Tibial artery (tissue), 4 donors: Measurements from ENCODE around the gene GIPC2.

Source experiments
- DNase-seq, 2 donors: peaks; one replicate each; pipeline ENCODE4 v3.0.0-alpha.2; 2019
- H3K27ac ChIP-seq, 2 donors: fragments of 200-600 bp; sonication (generic) in 1 of 2; 1 replicate in 1 of 2; 2 replicates in 1 of 2; pipeline ENCODE4 v1.5.1; 2018 to 2019; ENCODE audit warnings: mild to moderate bottlenecking in 1 of 2
- H3K27me3 ChIP-seq, 2 donors: fragments of 200-600 bp; sonication (generic) in 1 of 2; one replicate each; pipeline versions ENCODE4 v1.5.1 to v1.6.0; 2016 to 2019
- H3K36me3 ChIP-seq, 3 donors: fragments of 200-600 bp; sonication (generic) in 2 of 3; one replicate each; pipeline ENCODE4 v1.5.1; 2016 to 2019; ENCODE audit warnings: mild to moderate bottlenecking in 2 of 3
- H3K4me1 ChIP-seq, 4 donors: fragments of 200-600 bp; sonication (generic) in 2 of 4; 1 replicate in 3 of 4; 2 replicates in 1 of 4; pipeline ENCODE4 v1.5.1; 2016 to 2019
- H3K4me3 ChIP-seq, 2 donors: fragments of 200-600 bp; sonication (generic) in 1 of 2; 1 replicate in 1 of 2; 2 replicates in 1 of 2; pipeline ENCODE4 v1.5.1; 2018 to 2019; ENCODE audit warnings: mild to moderate bottlenecking in 2 of 2
- H3K9me3 ChIP-seq, 3 donors: fragments of 200-600 bp; sonication (generic) in 1 of 3; one replicate each; pipeline ENCODE4 v1.5.1; 2016 to 2019
- CTCF ChIP-seq, 2 experiments: fragments of 200-600 bp in 1 of 2; fragments of 450-650 bp in 1 of 2; IDR thresholded peaks; one replicate each; pipeline ENCODE4 v1.5.1; 2017 to 2019; ENCODE audit warnings: antibody characterized with exemption in 2 of 2, mild to moderate bottlenecking in 1 of 2, moderate library complexity in 1 of 2
- intact Hi-C: fragments of 100-400 bp; cut with DNase I; formaldehyde crosslinking; loops from one replicate; pipeline ENCODE4 v1.15.0; 2023; ENCODE audit warnings: low total_unique reads

GIPC2 gene

GRCh38 chr1:78143152-78143551 is 97.4 kb downstream of the GIPC2 start:
- H3K27me3 ChIP-seq, result peaks cover 0 to 3% of the 10 kb centered on the region in 2 donors
- H3K4me1 ChIP-seq, result no peaks in the 10 kb centered on the region
- intact Hi-C loops, result loop anchor here (10.0 kb wide), 1 partner anchor 532 kb away; no protein-coding TSS in a partner anchor
- no peak overlapping the region for H3K4me3 ChIP-seq
- H3K36me3 ChIP-seq, result no peaks in the 10 kb centered on the region
- no peak for DNase-seq
- no peak for TF ChIP-seq CTCF (IDR thresholded peaks at IDR 0.05)
- no peaks in the 10 kb centered on the region for H3K9me3 ChIP-seq
- H3K27ac ChIP-seq, result no peak overlapping the region

- Histone ChIP-seq H3K9me3 (no peaks in the 10 kb centered on the region), H3K4me3 (no peak overlapping the region), H3K27me3 (peaks cover 0 to 3% of the 10 kb centered on the region in 2 donors), H3K4me1 (no peaks in the 10 kb centered on the region), H3K27ac (no peak overlapping the region), H3K36me3 (no peaks in the 10 kb centered on the region)
- intact Hi-C loops, result loop anchor here (10.0 kb wide), 1 partner anchor 531 kb away; no protein-coding TSS in a partner anchor
- DNase-seq, result no peak
- TF ChIP-seq CTCF (IDR thresholded peaks at IDR 0.05), result no peak
These were observed 97.9 kb downstream of the GIPC2 start for GRCh38 chr1:78143673-78144072.

- H3K9me3 ChIP-seq, result peaks cover 0 to 3% (median 0%) of the 10 kb centered on the region in 3 donors
- DNase-seq, result peak in 1 of 2 donors; percentile 45
- H3K36me3 ChIP-seq, result no peaks in the 10 kb centered on the region
- no peaks in the 10 kb centered on the region for H3K4me1 ChIP-seq
- H3K27me3 ChIP-seq, result peaks cover 0 to 3% of the 10 kb centered on the region in 2 donors
- intact Hi-C loops, result loop anchor here (5.0 to 10.0 kb wide), 2 partner anchors 457 to 530 kb away; no protein-coding TSS in a partner anchor
- H3K27ac ChIP-seq, result no peak overlapping the region
- no peak overlapping the region for H3K4me3 ChIP-seq
- TF ChIP-seq CTCF (IDR thresholded peaks at IDR 0.05), result peak; percentile 66 to 75
These were observed 99.4 kb downstream of the GIPC2 start for GRCh38 chr1:78145105-78145580.

GRCh38 chr1:78146205-78146771 is 100.5 kb downstream of the GIPC2 start:
- no peaks in the 10 kb centered on the region for H3K36me3 ChIP-seq
- no peak overlapping the region for H3K27ac ChIP-seq
- intact Hi-C loops, result loop anchor here (5.0 to 10.0 kb wide), 2 partner anchors 456 to 529 kb away; no protein-coding TSS in a partner anchor
- no peak for TF ChIP-seq CTCF (IDR thresholded peaks at IDR 0.05)
- H3K27me3 ChIP-seq, result peaks cover 0 to 3% of the 10 kb centered on the region in 2 donors
- DNase-seq, result no peak
- peaks cover 0 to 3% (median 0%) of the 10 kb centered on the region in 3 donors for H3K9me3 ChIP-seq
- no peak overlapping the region for H3K4me3 ChIP-seq
- no peaks in the 10 kb centered on the region for H3K4me1 ChIP-seq

GRCh38 chr1:78147031-78147430 is 101.3 kb downstream of the GIPC2 start:
- H3K27ac ChIP-seq, result no peak overlapping the region
- no peak overlapping the region for H3K4me3 ChIP-seq
- peaks cover 0 to 3% (median 0%) of the 10 kb centered on the region in 3 donors for H3K9me3 ChIP-seq
- no peaks in the 10 kb centered on the region for H3K36me3 ChIP-seq
- TF ChIP-seq CTCF (IDR thresholded peaks at IDR 0.05), result no peak
- no peaks in the 10 kb centered on the region for H3K4me1 ChIP-seq
- peaks cover 0 to 3% of the 10 kb centered on the region in 2 donors for H3K27me3 ChIP-seq
- DNase-seq, result no peak
- intact Hi-C loops, result loop anchor here (5.0 to 10.0 kb wide), 2 partner anchors 455 to 528 kb away; no protein-coding TSS in a partner anchor
